Measurements from ENCODE around the gene CHTOP.

CHTOP gene

GRCh38 chr1:153613406-153613805, 20.5 kb upstream of the CHTOP start:
- no peak for DNase-seq

- DNase-seq, result no peak
These were observed 19.5 kb upstream of the CHTOP start for GRCh38 chr1:153614189-153614900.

- DNase-seq, result no peak
These were observed 19.0 kb upstream of the CHTOP start for GRCh38 chr1:153614906-153615305.

GRCh38 chr1:153615406-153615805, 18.5 kb upstream of the CHTOP start:
- DNase-seq, result no peak

- DNase-seq, result no peak
These were observed 17.5 kb upstream of the CHTOP start, which contains the start of gene S100A14 for GRCh38 chr1:153616144-153616916. TSS of gene S100A14 (minus strand) at chr1:153616325. CDS start at chr1:153615858, 467 bp downstream.

- DNase-seq, result no peak
These were observed 17.0 kb upstream of the CHTOP start for GRCh38 chr1:153616917-153617311.

GRCh38 chr1:153617663-153618062, 16.2 kb upstream of the CHTOP start:
- DNase-seq, result peak; percentile 88

- DNase-seq, result no peak
These were observed 14.7 kb upstream of the CHTOP start for GRCh38 chr1:153619171-153619570.

- DNase-seq, result no peak
These were observed 10.8 kb upstream of the CHTOP start for GRCh38 chr1:153623101-153623500.

GRCh38 chr1:153624965-153625611, 8.8 kb upstream of the CHTOP start:
- DNase-seq, result no peak

- no peak for DNase-seq
These were observed 7.4 kb upstream of the CHTOP start for GRCh38 chr1:153626477-153626903.

GRCh38 chr1:153626904-153627714, 6.8 kb upstream of the CHTOP start, which contains the start of gene S100A13:
TSS of gene S100A13 (minus strand) at chr1:153627505. CDS start at chr1:153626472, 1,033 bp downstream.
- peak; percentile 94 for DNase-seq

- DNase-seq, result peak; percentile 33
These were observed 5.9 kb upstream of the CHTOP start, which contains the start of gene S100A1 for GRCh38 chr1:153627715-153628626. TSS of gene S100A1 (plus strand) at chr1:153628434. CDS start at chr1:153630522, 2,088 bp downstream.

- no peak for DNase-seq
These were observed 5.1 kb upstream of the CHTOP start for GRCh38 chr1:153628638-153629342.

GRCh38 chr1:153629343-153629665, 4.6 kb upstream of the CHTOP start:
- DNase-seq, result no peak

GRCh38 chr1:153629971-153630370, 3.9 kb upstream of the CHTOP start:
- DNase-seq, result no peak

GRCh38 chr1:153630384-153630783, 3.5 kb upstream of the CHTOP start:
- no peak for DNase-seq

- DNase-seq, result no peak
These were observed 2.5 kb upstream of the CHTOP start for GRCh38 chr1:153631047-153632022.

GRCh38 chr1:153633161-153633753, 609 bp upstream of the CHTOP start:
- no peak for DNase-seq
